GM18867 (cell line): ENCODE data around the gene KLRD1.
"Not testable (repeated sequence)": the region's sequence is repeated elsewhere in the genome, so short reads cannot be mapped to it uniquely, and the experiment has no call there.

Source experiments
- ATAC-seq: cut with Tn5 transposase; IDR thresholded peaks from one replicate; pipeline ENCODE4 v1.9.1; 2021; ENCODE audit warnings: mild to moderate bottlenecking, moderate library complexity; ENCODE audit not compliant: unreplicated experiment

The KLRD1 gene

GRCh38 chr12:10336196-10336595 is 28.5 kb downstream of the KLRD1 start:
- not testable (repeated sequence) for ATAC-seq

- not testable (repeated sequence) for ATAC-seq
These were observed 30.8 kb downstream of the KLRD1 start for GRCh38 chr12:10338470-10338869.

GRCh38 chr12:10339053-10339840 is 31.6 kb downstream of the KLRD1 start:
- ATAC-seq, result no peak

- ATAC-seq, result not testable (repeated sequence)
These were observed 33.3 kb downstream of the KLRD1 start for GRCh38 chr12:10340946-10341345.

- ATAC-seq, result no peak
These were observed 34.3 kb downstream of the KLRD1 start for GRCh38 chr12:10341892-10342509.

GRCh38 chr12:10351457-10351856 is 43.8 kb downstream of the KLRD1 start:
- not testable (repeated sequence) for ATAC-seq

- ATAC-seq, result no peak
These were observed 46.4 kb downstream of the KLRD1 start for GRCh38 chr12:10354071-10354470.

GRCh38 chr12:10354502-10354901 is 46.8 kb downstream of the KLRD1 start:
- ATAC-seq, result no peak

- no peak for ATAC-seq
These were observed 50.5 kb downstream of the KLRD1 start for GRCh38 chr12:10358131-10358530.

GRCh38 chr12:10358969-10359368 is 51.3 kb downstream of the KLRD1 start:
- ATAC-seq, result no peak

- ATAC-seq, result no peak
These were observed 53.4 kb downstream of the KLRD1 start for GRCh38 chr12:10361084-10361483.

- no peak for ATAC-seq
These were observed 54.0 kb downstream of the KLRD1 start for GRCh38 chr12:10361622-10362021.

GRCh38 chr12:10362325-10362724 is 54.7 kb downstream of the KLRD1 start:
- ATAC-seq, result no peak

GRCh38 chr12:10362828-10363657 is 55.4 kb downstream of the KLRD1 start:
- ATAC-seq, result no peak

GRCh38 chr12:10363658-10363913 is 55.9 kb downstream of the KLRD1 start:
- ATAC-seq, result no peak

- ATAC-seq, result peak; percentile 85
These were observed 56.5 kb downstream of the KLRD1 start for GRCh38 chr12:10363914-10364814.

- peak; percentile 60 for ATAC-seq
These were observed 57.3 kb downstream of the KLRD1 start for GRCh38 chr12:10364815-10365622.

GRCh38 chr12:10365696-10366405 is 58.2 kb downstream of the KLRD1 start:
- ATAC-seq, result no peak

GRCh38 chr12:10366875-10367274 is 59.2 kb downstream of the KLRD1 start:
- ATAC-seq, result no peak
